ENCODE measurements around the gene PLEKHJ1.

DNA sequence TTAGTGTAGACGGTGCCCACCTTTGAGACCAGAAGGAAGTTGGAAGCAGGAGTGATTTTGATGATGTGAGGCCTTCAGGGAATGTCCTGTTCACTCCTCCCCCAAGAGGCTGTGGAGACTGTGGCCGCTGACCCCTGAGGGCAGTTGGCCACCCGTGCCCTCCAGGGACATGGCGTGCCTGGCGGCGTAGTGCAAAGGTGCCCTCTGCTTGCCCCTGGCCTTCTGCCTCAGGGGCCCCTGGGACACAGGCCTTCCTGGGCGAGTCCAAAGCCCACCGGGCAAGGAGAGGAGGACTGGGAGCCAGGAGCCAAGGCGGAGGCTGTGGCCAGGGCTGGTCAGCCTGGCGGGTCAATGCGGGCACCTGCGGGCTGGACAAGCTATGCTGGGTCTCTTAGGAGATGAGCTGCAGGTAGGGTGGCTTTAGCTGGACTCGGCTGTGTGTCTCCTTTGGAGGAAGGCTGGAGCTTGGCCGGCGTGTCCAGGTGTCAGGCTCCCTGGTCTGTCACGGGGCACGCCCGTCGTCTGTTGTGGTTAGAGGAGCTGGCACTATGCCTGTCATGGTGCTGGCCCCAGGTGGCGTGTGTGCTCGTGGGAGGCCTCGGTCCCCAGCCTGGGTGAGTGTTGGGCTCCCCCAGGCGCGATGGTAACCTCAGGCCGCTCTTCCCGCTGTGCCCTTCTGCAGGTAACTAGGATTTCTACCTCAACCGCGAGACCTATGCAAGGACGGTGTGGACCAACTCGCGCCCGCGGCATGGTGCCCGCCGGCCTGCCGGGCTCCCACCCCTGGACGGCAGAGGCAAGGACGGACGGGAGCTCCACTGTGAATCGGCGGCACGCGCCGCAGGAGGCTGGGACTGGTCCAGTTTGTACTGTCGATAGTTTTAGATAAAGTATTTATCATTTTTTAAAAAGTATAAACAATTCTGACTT is 6.8 kb downstream of the PLEKHJ1 start:
- TF ChIP-seq, protein P1, sequence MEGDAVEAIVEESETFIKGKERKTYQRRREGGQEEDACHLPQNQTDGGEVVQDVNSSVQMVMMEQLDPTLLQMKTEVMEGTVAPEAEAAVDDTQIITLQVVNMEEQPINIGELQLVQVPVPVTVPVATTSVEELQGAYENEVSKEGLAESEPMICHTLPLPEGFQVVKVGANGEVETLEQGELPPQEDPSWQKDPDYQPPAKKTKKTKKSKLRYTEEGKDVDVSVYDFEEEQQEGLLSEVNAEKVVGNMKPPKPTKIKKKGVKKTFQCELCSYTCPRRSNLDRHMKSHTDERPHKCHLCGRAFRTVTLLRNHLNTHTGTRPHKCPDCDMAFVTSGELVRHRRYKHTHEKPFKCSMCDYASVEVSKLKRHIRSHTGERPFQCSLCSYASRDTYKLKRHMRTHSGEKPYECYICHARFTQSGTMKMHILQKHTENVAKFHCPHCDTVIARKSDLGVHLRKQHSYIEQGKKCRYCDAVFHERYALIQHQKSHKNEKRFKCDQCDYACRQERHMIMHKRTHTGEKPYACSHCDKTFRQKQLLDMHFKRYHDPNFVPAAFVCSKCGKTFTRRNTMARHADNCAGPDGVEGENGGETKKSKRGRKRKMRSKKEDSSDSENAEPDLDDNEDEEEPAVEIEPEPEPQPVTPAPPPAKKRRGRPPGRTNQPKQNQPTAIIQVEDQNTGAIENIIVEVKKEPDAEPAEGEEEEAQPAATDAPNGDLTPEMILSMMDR (IDR thresholded peaks at IDR 0.05): no peak
- TF ChIP-seq POLR2A (IDR thresholded peaks at IDR 0.05): no peak
